Endothelial cell of umbilical vein (primary cell): ENCODE measurements around the gene MCL1.

Source experiments
- EZH2 ChIP-seq: IDR thresholded peaks from 2 replicates; pipeline ENCODE4 v1.6.1; 2012; ENCODE audit warnings: borderline replicate concordance, low read depth, mild to moderate bottlenecking, moderate library complexity, low read length, inconsistent platforms; ENCODE audit not compliant: severe bottlenecking
- POLR2AphosphoS5 ChIP-seq: IDR thresholded peaks from 2 replicates; pipeline ENCODE4 v1.6.1; 2012; ENCODE audit warnings: low read depth, mild to moderate bottlenecking, control low read depth, low read length, moderate library complexity; ENCODE audit not compliant: insufficient read depth
- TF ChIP-seq, protein P1 (sequence below), 2 donors: IDR thresholded peaks; 1 replicate in 1 of 2; 2 replicates in 1 of 2; pipeline ENCODE4 v1.5.1; 2011; ENCODE audit warnings: low read length in 2 of 2, mild to moderate bottlenecking in 2 of 2, moderate library complexity in 2 of 2, control low read depth in 1 of 2, inconsistent platforms in 1 of 2, low read depth in 1 of 2; ENCODE audit not compliant: insufficient read depth in 1 of 2; ENCODE audit errors: extremely low read depth in 1 of 2

- no peak for TF ChIP-seq EZH2
- TF ChIP-seq, protein P1, sequence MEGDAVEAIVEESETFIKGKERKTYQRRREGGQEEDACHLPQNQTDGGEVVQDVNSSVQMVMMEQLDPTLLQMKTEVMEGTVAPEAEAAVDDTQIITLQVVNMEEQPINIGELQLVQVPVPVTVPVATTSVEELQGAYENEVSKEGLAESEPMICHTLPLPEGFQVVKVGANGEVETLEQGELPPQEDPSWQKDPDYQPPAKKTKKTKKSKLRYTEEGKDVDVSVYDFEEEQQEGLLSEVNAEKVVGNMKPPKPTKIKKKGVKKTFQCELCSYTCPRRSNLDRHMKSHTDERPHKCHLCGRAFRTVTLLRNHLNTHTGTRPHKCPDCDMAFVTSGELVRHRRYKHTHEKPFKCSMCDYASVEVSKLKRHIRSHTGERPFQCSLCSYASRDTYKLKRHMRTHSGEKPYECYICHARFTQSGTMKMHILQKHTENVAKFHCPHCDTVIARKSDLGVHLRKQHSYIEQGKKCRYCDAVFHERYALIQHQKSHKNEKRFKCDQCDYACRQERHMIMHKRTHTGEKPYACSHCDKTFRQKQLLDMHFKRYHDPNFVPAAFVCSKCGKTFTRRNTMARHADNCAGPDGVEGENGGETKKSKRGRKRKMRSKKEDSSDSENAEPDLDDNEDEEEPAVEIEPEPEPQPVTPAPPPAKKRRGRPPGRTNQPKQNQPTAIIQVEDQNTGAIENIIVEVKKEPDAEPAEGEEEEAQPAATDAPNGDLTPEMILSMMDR (IDR thresholded peaks at IDR 0.05; ENCODE audit: extremely low read depth in 1 of 2, insufficient read depth in 1 of 2, low read depth in 1 of 2, low read length in 2 of 2) = no peak
- TF ChIP-seq POLR2AphosphoS5 = no peak
Observed at GRCh38 chr1:150529017-150529416, 50.4 kb downstream of the MCL1 start.
